H9 (cell line): ENCODE measurements around the gene TCEAL4. TPM values are rescaled to one million over a fixed set of nuclear protein-coding genes. Genes with fewer than 3 reads are reported as not detected.

Experiments
- DNase-seq: peaks from one replicate; pipeline ENCODE4 v3.0.0-alpha.2; 2017
- H2AFZ ChIP-seq: one replicate; pipeline ENCODE4 v1.6.1; 2013; ENCODE audit warnings: mild to moderate bottlenecking, low read length, control low read depth, moderate library complexity
- H2AK5ac ChIP-seq: 2 replicates; pipeline ENCODE4 v1.6.1; 2013; ENCODE audit warnings: low read length, control low read depth, mixed read lengths; ENCODE audit not compliant: insufficient read length
- H2BK120ac ChIP-seq: one replicate; pipeline ENCODE4 v1.6.1; 2013; ENCODE audit warnings: low read depth, mild to moderate bottlenecking, low read length, control low read depth, inconsistent platforms; ENCODE audit not compliant: poor library complexity, severe bottlenecking
- H2BK12ac ChIP-seq: 2 replicates; pipeline ENCODE4 v1.6.1; 2013; ENCODE audit warnings: low read length, control low read depth, mixed read lengths, low read depth; ENCODE audit not compliant: insufficient read length
- H2BK15ac ChIP-seq: 2 replicates; pipeline ENCODE4 v1.6.1; 2013; ENCODE audit warnings: low read depth, low read length, control low read depth
- H2BK20ac ChIP-seq: one replicate; pipeline ENCODE4 v1.6.1; 2013; ENCODE audit warnings: low read depth, mild to moderate bottlenecking, low read length, control low read depth, inconsistent platforms; ENCODE audit not compliant: poor library complexity, severe bottlenecking
- H2BK5ac ChIP-seq: 2 replicates; pipeline ENCODE4 v1.6.1; 2013; ENCODE audit warnings: low read length, control low read depth, mixed read lengths; ENCODE audit not compliant: insufficient read length
- H3K14ac ChIP-seq: 2 replicates; pipeline ENCODE4 v1.6.1; 2013; ENCODE audit warnings: low read length, control low read depth; ENCODE audit not compliant: insufficient read depth
- H3K18ac ChIP-seq: 2 replicates; pipeline ENCODE4 v1.6.1; 2013; ENCODE audit warnings: low read depth, mild to moderate bottlenecking, mixed read lengths, low read length, control low read depth; ENCODE audit not compliant: insufficient read length
- H3K23ac ChIP-seq: 2 replicates; pipeline ENCODE4 v1.6.1; 2013; ENCODE audit warnings: low read length, control low read depth, mixed read lengths, low read depth; ENCODE audit not compliant: insufficient read length
- H3K23me2 ChIP-seq: 2 replicates; pipeline ENCODE4 v1.6.1; 2013; ENCODE audit warnings: low read depth, mild to moderate bottlenecking, mixed read lengths, low read length, control low read depth; ENCODE audit not compliant: insufficient read length, poor library complexity, severe bottlenecking
- H3K27ac ChIP-seq: 2 replicates; pipeline ENCODE4 v1.5.1; 2013; ENCODE audit warnings: low read length, control low read depth, mixed read lengths, low read depth; ENCODE audit not compliant: insufficient read length
- H3K27me3 ChIP-seq: 2 replicates; pipeline ENCODE4 v1.6.1; 2013; ENCODE audit warnings: low read length, control low read depth, inconsistent platforms; ENCODE audit not compliant: insufficient read depth
- H3K4ac ChIP-seq: 2 replicates; pipeline ENCODE4 v1.6.1; 2013; ENCODE audit warnings: low read depth, mild to moderate bottlenecking, control low read depth, inconsistent platforms, low read length, moderate library complexity
- H3K4me1 ChIP-seq: 2 replicates; pipeline ENCODE4 v1.6.1; 2013; ENCODE audit warnings: low read length, control low read depth, inconsistent platforms; ENCODE audit not compliant: insufficient read depth
- H3K4me2 ChIP-seq: 2 replicates; pipeline ENCODE4 v1.6.1; 2013; ENCODE audit warnings: low read length, control low read depth, mixed read lengths; ENCODE audit not compliant: insufficient read length, insufficient read depth
- H3K56ac ChIP-seq: 2 replicates; pipeline ENCODE4 v1.6.1; 2013; ENCODE audit warnings: low read depth, mild to moderate bottlenecking, mixed read lengths, low read length, control low read depth; ENCODE audit not compliant: insufficient read length
- H3K79me1 ChIP-seq: 2 replicates; pipeline ENCODE4 v1.6.1; 2013; ENCODE audit warnings: low read depth, mild to moderate bottlenecking, moderate library complexity, low read length, control low read depth, inconsistent platforms; ENCODE audit not compliant: insufficient read depth, poor library complexity, severe bottlenecking
- H3K79me2 ChIP-seq: 2 replicates; pipeline ENCODE4 v1.6.1; 2013; ENCODE audit warnings: low read length, control low read depth, inconsistent platforms; ENCODE audit not compliant: insufficient read depth
- H3K9ac ChIP-seq: 2 replicates; pipeline ENCODE4 v1.6.1; 2013; ENCODE audit warnings: low read length, control low read depth, mixed read lengths; ENCODE audit not compliant: insufficient read length; ENCODE audit errors: extremely low read depth
- H3K9me3 ChIP-seq: one replicate; pipeline ENCODE4 v1.6.1; 2013; ENCODE audit warnings: low read depth, low read length, inconsistent platforms; ENCODE audit not compliant: control insufficient read depth
- H3T11ph ChIP-seq: one replicate; pipeline ENCODE4 v1.6.1; 2013; ENCODE audit warnings: mild to moderate bottlenecking, low read length, control low read depth, inconsistent platforms
- H4K20me1 ChIP-seq: one replicate; pipeline ENCODE4 v1.6.1; 2013; ENCODE audit not compliant: control insufficient read depth, insufficient read length, insufficient read depth
- H4K5ac ChIP-seq: 2 replicates; pipeline ENCODE4 v1.6.1; 2013; ENCODE audit warnings: low read depth, mild to moderate bottlenecking, mixed read lengths, low read length, control low read depth; ENCODE audit not compliant: insufficient read length
- H4K8ac ChIP-seq: replicated peaks from 2 replicates; pipeline ENCODE4 v1.6.1; 2013; ENCODE audit warnings: low read length, control low read depth, mixed read lengths, low read depth; ENCODE audit not compliant: insufficient read length
- H4K91ac ChIP-seq: 2 replicates; pipeline ENCODE4 v1.6.1; 2013; ENCODE audit warnings: low read depth, mild to moderate bottlenecking, moderate library complexity, mixed read lengths, low read length, control low read depth; ENCODE audit not compliant: insufficient read length
- H3K27ac Mint-ChIP-seq, 3 experiments: 2 replicates in 2 of 3; 3 replicates in 1 of 3; pipeline ENCODE4 v1.8.0; 2020 to 2021; ENCODE audit warnings: mixed read lengths in 3 of 3, mild to moderate bottlenecking in 1 of 3, moderate library complexity in 1 of 3
- H3K27me3 Mint-ChIP-seq: 2 replicates; pipeline ENCODE4 v1.8.0; 2021; ENCODE audit warnings: low read depth, mild to moderate bottlenecking, moderate library complexity, mixed read lengths
- H3K36me3 Mint-ChIP-seq, 3 experiments: 2 replicates in 2 of 3; 3 replicates in 1 of 3; pipeline ENCODE4 v1.8.0; 2020 to 2021; ENCODE audit warnings: low read depth in 3 of 3, mixed read lengths in 3 of 3; ENCODE audit not compliant: insufficient read depth in 1 of 3
- H3K4me1 Mint-ChIP-seq, 2 experiments: 2 replicates each; pipeline ENCODE4 v1.8.0; 2020; ENCODE audit warnings: mixed read lengths in 2 of 2
- H3K4me3 Mint-ChIP-seq, 2 experiments: 2 replicates in 1 of 2; 3 replicates in 1 of 2; pipeline ENCODE4 v1.8.0; 2020 to 2021; ENCODE audit warnings: mild to moderate bottlenecking in 2 of 2, mixed read lengths in 2 of 2, moderate library complexity in 1 of 2
- H3K9me3 Mint-ChIP-seq, 2 experiments: 2 replicates in 1 of 2; 3 replicates in 1 of 2; pipeline ENCODE4 v1.8.0; 2020; ENCODE audit warnings: mild to moderate bottlenecking in 2 of 2, mixed read lengths in 2 of 2, moderate library complexity in 1 of 2
- CTCF ChIP-seq: fragments of 200-600 bp; sonication (generic); conservative IDR thresholded peaks from 3 replicates; pipeline ENCODE4 v1.8.0; 2021; ENCODE audit warnings: antibody characterized with exemption, mild to moderate bottlenecking
- WGBS: extraction: QIAGEN DNeasy Blood & Tissue Kit; methylation state at CpG from one replicate; pipeline ENCODE4 v1.1.7; 2013; ENCODE audit warnings: missing lambda C conversion rate, low lambda C conversion rate, mixed read lengths; ENCODE audit not compliant: insufficient read length; ENCODE audit errors: extremely low coverage; 5-methylcytosine and 5-hydroxymethylcytosine counted together
- total RNA-seq: library from RNA; stranded (reverse); gene quantifications from 2 replicates; pipeline ENCODE4 v1.2.1, GENCODE V29; 2021

Gene TCEAL4
- total RNA-seq, 1 experiment from 2014 or later, result 49.9 TPM

GRCh38 chrX:103565197-103565596, 20.1 kb upstream of the TCEAL4 start:
- no peaks in the 10 kb centered on the region for H3K79me1 ChIP-seq
- no peak overlapping the region for H3K27ac ChIP-seq
- DNase-seq, result no peak
- H2BK20ac ChIP-seq, result no peak overlapping the region
- TF ChIP-seq CTCF, result no peak
- H3K27ac Mint-ChIP-seq, result no peak overlapping the region
- no peaks in the 10 kb centered on the region for H3K79me2 ChIP-seq
- no peaks in the 10 kb centered on the region for H3K27me3 Mint-ChIP-seq
- H3K23ac ChIP-seq, result no peak overlapping the region
- H3K4me2 ChIP-seq, result no peak overlapping the region
- H2AFZ ChIP-seq, result no peak overlapping the region
- H3K18ac ChIP-seq, result no peak overlapping the region
- H4K20me1 ChIP-seq, result no peaks in the 10 kb centered on the region
- H3K23me2 ChIP-seq, result no peaks in the 10 kb centered on the region
- H3K9me3 Mint-ChIP-seq, result peaks cover 0 to 27% of the 10 kb centered on the region in 2 experiments; a peak in 2 of 5 replicates
- no peak overlapping the region for H3K4ac ChIP-seq
- no peak overlapping the region for H2AK5ac ChIP-seq
- no peaks in the 10 kb centered on the region; a peak in 1 of 7 replicates for H3K36me3 Mint-ChIP-seq
- H3K4me1 ChIP-seq, result no peaks in the 10 kb centered on the region
- H4K91ac ChIP-seq, result no peak overlapping the region
- H3T11ph ChIP-seq, result no peak overlapping the region
- H2BK15ac ChIP-seq, result no peak overlapping the region
- H3K4me3 Mint-ChIP-seq, result no peak overlapping the region
- H3K56ac ChIP-seq, result no peak overlapping the region
- 100% methylated on average over 2 of the region's 4 CpGs for WGBS
- no peak overlapping the region for H4K5ac ChIP-seq
- H4K8ac ChIP-seq, result no peak overlapping the region
- H3K14ac ChIP-seq, result no peak overlapping the region
- no peak overlapping the region for H2BK12ac ChIP-seq
- H2BK5ac ChIP-seq, result no peak overlapping the region
- H3K9me3 ChIP-seq, result no peaks in the 10 kb centered on the region
- no peaks in the 10 kb centered on the region for H3K4me1 Mint-ChIP-seq
- H2BK120ac ChIP-seq, result no peak overlapping the region
- no peaks in the 10 kb centered on the region for H3K27me3 ChIP-seq
- H3K9ac ChIP-seq, result no peak overlapping the region
